K562 (cell line): ENCODE data around the gene ADAT2. TPM values are rescaled to one million over a fixed set of nuclear protein-coding genes. Genes with fewer than 3 reads are reported as not detected.

Experiments used
- ATAC-seq: fragments of 200-7000 bp; cut with Tn5 transposase; 3 replicates; pipeline ENCODE4 v1.9.1; 2020; ENCODE audit warnings: moderate library complexity
- BruUV-seq: library from RNA; stranded (reverse); fragments of 400-500 nt; replicated peaks from 2 replicates; lab custom pipeline; 2021; lab: Mats Ljungman, UMichigan
- CTCF ChIA-PET: fragments of 300-600 bp; formaldehyde crosslinking; extraction: SDS; loops from one replicate; lab custom pipeline; 2021; ENCODE audit warnings: low intra/inter-chr PET ratio; lab: Yijun Ruan, JAX
- POLR2A ChIA-PET: fragments of 300-600, 350-650 bp; sonication (Branson Sonifier 250); formaldehyde crosslinking; extraction: SDS; loops from one replicate; lab custom pipeline; 2021; ENCODE audit warnings: antibody characterized with exemption, inconsistent platforms; lab: Yijun Ruan, JAX
- DNase-seq, 4 experiments: peaks; one replicate each; pipeline versions ENCODE4 v3.0.0 to v3.0.0-alpha.2; 2011 to 2018; ENCODE audit warnings: low spot score in 3 of 4, mixed read lengths in 3 of 4; ENCODE audit errors: extremely low read depth in 1 of 4
- FAIRE-seq: peaks from 2 replicates; lab custom pipeline; 2011; peaks lifted over from hg19 to GRCh38; lab: Jason Lieb, UNC
- H2AFZ ChIP-seq: 2 replicates; pipeline ENCODE4 v1.6.0; 2011; ENCODE audit warnings: low read depth, low read length, control low read depth, inconsistent platforms
- H3K27ac ChIP-seq: fragments of 200-600 bp; 3 replicates; pipeline ENCODE4 v1.8.0; 2011; ENCODE audit warnings: low read depth, mild to moderate bottlenecking, control low read depth, inconsistent platforms, low read length, moderate library complexity, mixed read lengths; ENCODE audit errors: extremely low read depth
- H3K27me3 ChIP-seq, 2 experiments: fragments of 300-600 bp in 1 of 2; 2 replicates in 1 of 2; 3 replicates in 1 of 2; pipeline versions ENCODE4 v1.6.0 to v1.8.0; 2011; ENCODE audit warnings: inconsistent platforms in 2 of 2, low read length in 2 of 2, mild to moderate bottlenecking in 1 of 2, mixed read lengths in 1 of 2, moderate library complexity in 1 of 2; ENCODE audit not compliant: control insufficient read depth in 2 of 2, insufficient read depth in 2 of 2
- H3K36me3 ChIP-seq: fragments of 300-600 bp; 3 replicates; pipeline ENCODE4 v1.8.0; 2011; ENCODE audit warnings: mild to moderate bottlenecking, low read length, inconsistent platforms; ENCODE audit not compliant: control insufficient read depth, insufficient read depth
- H3K4me1 ChIP-seq, 2 experiments: fragments of 200-600 bp in 1 of 2; replicated peaks in 1 of 2; 2 replicates in 1 of 2; 3 replicates in 1 of 2; pipeline versions ENCODE4 v1.5.1 to v1.8.0; 2011; ENCODE audit warnings: inconsistent platforms in 2 of 2, low read length in 2 of 2, mild to moderate bottlenecking in 1 of 2, mixed read lengths in 1 of 2, moderate library complexity in 1 of 2; ENCODE audit not compliant: control insufficient read depth in 2 of 2, insufficient read depth in 2 of 2
- H3K4me2 ChIP-seq: 2 replicates; pipeline ENCODE4 v1.6.1; 2011; ENCODE audit warnings: low read length, control low read depth, inconsistent platforms, mixed read lengths; ENCODE audit not compliant: insufficient read depth
- H3K4me3 ChIP-seq: fragments of 200-600 bp; sonication (generic), shearing (Covaris generic); 2 replicates; pipeline ENCODE4 v1.5.1; 2016; ENCODE audit warnings: control low read depth, inconsistent platforms
- H3K79me2 ChIP-seq: fragments of 200-600 bp; 3 replicates; pipeline ENCODE4 v1.8.0; 2011; ENCODE audit warnings: low read length, inconsistent platforms; ENCODE audit not compliant: control insufficient read depth, insufficient read depth
- H3K9ac ChIP-seq, 2 experiments: 2 replicates each; pipeline versions ENCODE4 v1.6.0 to v1.6.1; 2011; ENCODE audit warnings: low read depth in 2 of 2, low read length in 2 of 2, control low read depth in 1 of 2, inconsistent platforms in 1 of 2, mild to moderate bottlenecking in 1 of 2, mixed read lengths in 1 of 2; ENCODE audit not compliant: insufficient read depth in 1 of 2
- H3K9me1 ChIP-seq: one replicate; pipeline ENCODE4 v1.6.0; 2011; ENCODE audit warnings: inconsistent platforms, mild to moderate bottlenecking, low read length, moderate library complexity; ENCODE audit not compliant: control insufficient read depth, insufficient read depth
- H3K9me3 ChIP-seq: replicated peaks from 2 replicates; pipeline ENCODE4 v1.5.1; 2011; ENCODE audit warnings: low read depth, low read length, inconsistent platforms; ENCODE audit not compliant: control insufficient read depth, insufficient read depth
- H4K20me1 ChIP-seq: replicated peaks from 2 replicates; pipeline ENCODE4 v1.6.1; 2011; ENCODE audit warnings: low read length, inconsistent platforms, mixed read lengths; ENCODE audit not compliant: control insufficient read depth, insufficient read depth
- C11orf30 ChIP-seq: fragments of 450-650 bp; IDR thresholded peaks from 2 replicates; pipeline ENCODE4 v1.6.1; 2016; ENCODE audit warnings: low read depth, mild to moderate bottlenecking
- HIVEP1 ChIP-seq: fragments of 250-450 bp; sonication (Bioruptor Pico); IDR thresholded peaks from 2 replicates; pipeline ENCODE4 v1.4.0; 2020; ENCODE audit warnings: mild to moderate bottlenecking
- MAFG ChIP-seq: fragments of 450-650 bp; conservative IDR thresholded peaks from 2 replicates; pipeline ENCODE4 v1.6.1; 2016; ENCODE audit warnings: missing genetic modification characterization, missing compliant biosample characterization
- ZNF316 ChIP-seq: fragments of 450-650 bp; IDR thresholded peaks from 2 replicates; pipeline ENCODE4 v1.6.1; 2016
- WGBS: fragments of 100-300 bp; shearing (Covaris generic); methylation state at CpG from one replicate; pipeline ENCODE4 v1.1.6; 2016; ENCODE audit warnings: low coverage, mixed read lengths; ENCODE audit not compliant: insufficient coverage; ENCODE audit errors: missing lambda C conversion rate; 5-methylcytosine and 5-hydroxymethylcytosine counted together
- in situ Hi-C: fragments of 300-500 bp; cut with MboI; formaldehyde crosslinking; loops from 4 replicates; pipeline ENCODE4 v1.15.0; 2018; ENCODE audit warnings: inconsistent platforms, mixed read lengths
- intact Hi-C: fragments of 100-400 bp; cut with micrococcal nuclease; formaldehyde crosslinking; loops from 2 replicates; pipeline ENCODE4 v1.14.2; 2022
- polyA plus RNA-seq, 8 experiments: library from polyadenylated mRNA; depleted of rRNA in 4 of 8; stranded (reverse) in 5 of 8; unstranded in 3 of 8; fragments of >200 nt; fragmentation: Nextera tagmentation in 2 of 8; fragmentation: Illumina TruSeq in 1 of 8; extraction: Ambion mirVana in 2 of 8; extraction: Trizol in 1 of 8; gene quantifications; 2 replicates each; pipeline versions ENCODE4 v1.2.1 to v1.2.3, GENCODE V29; 2011 to 2014; ENCODE audit warnings: inconsistent platforms in 1 of 8, missing spikeins in 1 of 8
- total RNA-seq, 7 experiments: library from RNA; depleted of rRNA in 6 of 7; stranded (reverse); fragments of >200 nt in 6 of 7; fragmentation: Illumina TruSeq in 2 of 7; extraction: Trizol in 2 of 7; gene quantifications; 2 replicates each; pipeline versions ENCODE4 v1.2.1 to v1.2.3, GENCODE V29; 2011 to 2021; ENCODE audit warnings: low replicate concordance in 1 of 7
- TF ChIP-seq, protein P1 (sequence below): fragments of 250-450 bp; sonication (Bioruptor Pico); IDR thresholded peaks from 2 replicates; pipeline ENCODE4 v1.5.0; 2020; ENCODE audit warnings: mild to moderate bottlenecking

Gene ADAT2
- total and polyA plus RNA-seq, 9 of the 15 experiments (the other 6 are each of a cell fraction or from before 2014, with no cell fraction given) = 13.0 to 62.5 (median 31.7) TPM

DNA sequence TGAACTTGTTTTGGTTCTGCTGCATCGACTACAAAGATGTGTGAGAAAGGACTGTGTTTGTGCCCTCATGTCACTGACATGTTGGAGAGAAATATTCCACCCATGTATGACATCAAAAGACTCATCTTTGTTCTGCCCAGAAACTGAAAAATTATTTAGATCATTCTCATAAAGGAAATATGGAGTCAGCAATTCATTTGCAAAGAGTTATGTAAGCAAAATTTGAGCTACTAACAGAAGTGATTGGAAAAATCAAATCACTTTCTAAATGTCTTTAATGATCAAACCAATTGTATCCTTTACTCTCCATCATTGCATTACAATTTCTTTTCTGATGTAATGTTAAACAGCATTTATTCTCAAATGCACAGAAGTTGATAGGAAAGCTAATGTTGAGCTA is 19.3 kb downstream of the ADAT2 start:
- no TSS peak for BruUV-seq
- no peaks in the 10 kb centered on the region for H3K9me3 ChIP-seq
- H4K20me1 ChIP-seq = no peaks in the 10 kb centered on the region
- H2AFZ ChIP-seq = no peak overlapping the region
- in situ Hi-C loops = no loop called here
- CTCF ChIA-PET = no interaction called here
- DNase-seq (no peak), ATAC-seq (no peak), FAIRE-seq (no peak)
- H3K27ac ChIP-seq = no peak overlapping the region
- POLR2A ChIA-PET = no interaction called here
- no peaks in the 10 kb centered on the region for H3K4me1 ChIP-seq
- no peak overlapping the region for H3K9ac ChIP-seq
- peak; percentile 8; the same call in 1 of the 2 replicates for TF ChIP-seq MAFG
- TF ChIP-seq, protein P1, sequence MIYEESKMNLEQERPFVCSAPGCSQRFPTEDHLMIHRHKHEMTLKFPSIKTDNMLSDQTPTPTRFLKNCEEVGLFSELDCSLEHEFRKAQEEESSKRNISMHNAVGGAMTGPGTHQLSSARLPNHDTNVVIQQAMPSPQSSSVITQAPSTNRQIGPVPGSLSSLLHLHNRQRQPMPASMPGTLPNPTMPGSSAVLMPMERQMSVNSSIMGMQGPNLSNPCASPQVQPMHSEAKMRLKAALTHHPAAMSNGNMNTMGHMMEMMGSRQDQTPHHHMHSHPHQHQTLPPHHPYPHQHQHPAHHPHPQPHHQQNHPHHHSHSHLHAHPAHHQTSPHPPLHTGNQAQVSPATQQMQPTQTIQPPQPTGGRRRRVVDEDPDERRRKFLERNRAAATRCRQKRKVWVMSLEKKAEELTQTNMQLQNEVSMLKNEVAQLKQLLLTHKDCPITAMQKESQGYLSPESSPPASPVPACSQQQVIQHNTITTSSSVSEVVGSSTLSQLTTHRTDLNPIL (CRISPR knock-in tag) = no peak
- no peak for TF ChIP-seq HIVEP1 (CRISPR knock-in tag)
- TF ChIP-seq C11orf30 = peak; percentile 6; the same call in 1 of the 2 replicates
- TF ChIP-seq ZNF316 = peak; percentile 29; the same call in 1 of the 2 replicates
- no peaks in the 10 kb centered on the region for H3K79me2 ChIP-seq
- intact Hi-C loops = no loop called here
- H3K27me3 ChIP-seq = no peaks in the 10 kb centered on the region
- no peak overlapping the region for H3K4me2 ChIP-seq
- H3K36me3 ChIP-seq = peaks cover 92% of the 10 kb centered on the region
- no peak overlapping the region for H3K4me3 ChIP-seq
- WGBS = 67% methylated on average over 1 of the region's 1 CpG
- H3K9me1 ChIP-seq = no peaks in the 10 kb centered on the region
